GM10266 (cell line): ENCODE measurements around the gene TOMM7.

Experiments used
- DNase-seq: peaks from one replicate; pipeline ENCODE4 v3.0.0; 2012; ENCODE audit errors: extremely low spot score
- CTCF ChIP-seq: IDR thresholded peaks from 2 replicates; pipeline ENCODE4 v1.5.1; 2012; ENCODE audit warnings: mild to moderate bottlenecking, low read depth; ENCODE audit not compliant: control insufficient read depth, insufficient read depth; ENCODE audit errors: missing control alignments

TOMM7 gene

GRCh38 chr7:22832401-22832800, 9.8 kb upstream of the TOMM7 start:
- TF ChIP-seq CTCF, result no peak
- DNase-seq, result no peak

- no peak for TF ChIP-seq CTCF
- DNase-seq, result no peak
Measured at GRCh38 chr7:22831602-22832305, 9.1 kb upstream of the TOMM7 start.

- DNase-seq, result no peak
- no peak for TF ChIP-seq CTCF
Measured at GRCh38 chr7:22827563-22827962, 4.9 kb upstream of the TOMM7 start.

- DNase-seq, result no peak
- no peak for TF ChIP-seq CTCF
Measured at GRCh38 chr7:22826593-22826992, 3.9 kb upstream of the TOMM7 start.

GRCh38 chr7:22824760-22825159, 2.1 kb upstream of the TOMM7 start:
- TF ChIP-seq CTCF, result no peak

GRCh38 chr7:22823142-22823497, 471 bp upstream of the TOMM7 start:
- DNase-seq, result no peak
- TF ChIP-seq CTCF, result no peak

More at GRCh38 chr7:22824760-22825159, 2.1 kb upstream of the TOMM7 start:
- DNase-seq, result no peak

- no peak for TF ChIP-seq CTCF
- no peak for DNase-seq
Measured at GRCh38 chr7:22821702-22822485, 755 bp downstream of the TOMM7 start.
